Measurements from ENCODE around the gene ACSS1. TPM values are rescaled to one million over a fixed set of nuclear protein-coding genes. Genes with fewer than 3 reads are reported as not detected.

ACSS1 gene
- polyA plus RNA-seq, 2 of the 4 experiments (the other 2 are of a cell fraction): 7.2 to 7.6 TPM

- CTCF ChIA-PET: no interaction called here
- POLR2A ChIA-PET: no interaction called here
- FAIRE-seq (no peak), ATAC-seq (no peak), DNase-seq (ENCODE audit: low read depth in 1 of 2, low spot score in 1 of 2) (no peak)
- Histone ChIP-seq H3K4me1 (no peaks in the 10 kb centered on the region), H3K4me2 (no peak overlapping the region), H3K27ac (no peak overlapping the region), H3K9me3 (no peaks in the 10 kb centered on the region), H3K4me3 (no peak overlapping the region)
- 83% methylated on average over 5 of the region's 5 CpGs for WGBS (ENCODE audit: missing lambda C conversion rate)
- TF ChIP-seq FOXS1 (CRISPR knock-in tag; IDR thresholded peaks at IDR 0.05): no peak
- TF ChIP-seq CBX2 (IDR thresholded peaks at IDR 0.05; ENCODE audit: borderline replicate concordance, low read depth): no peak
- no peak for TF ChIP-seq ESRRA (IDR thresholded peaks at IDR 0.05; ENCODE audit: borderline replicate concordance, low read length)
- no peak for TF ChIP-seq CTCF (IDR thresholded peaks at IDR 0.05)
- no peak for TF ChIP-seq MAFK (IDR thresholded peaks at IDR 0.05; ENCODE audit: partially characterized antibody)
- no peak for TF ChIP-seq KDM5A (IDR thresholded peaks at IDR 0.05)
- TF ChIP-seq, protein P1, sequence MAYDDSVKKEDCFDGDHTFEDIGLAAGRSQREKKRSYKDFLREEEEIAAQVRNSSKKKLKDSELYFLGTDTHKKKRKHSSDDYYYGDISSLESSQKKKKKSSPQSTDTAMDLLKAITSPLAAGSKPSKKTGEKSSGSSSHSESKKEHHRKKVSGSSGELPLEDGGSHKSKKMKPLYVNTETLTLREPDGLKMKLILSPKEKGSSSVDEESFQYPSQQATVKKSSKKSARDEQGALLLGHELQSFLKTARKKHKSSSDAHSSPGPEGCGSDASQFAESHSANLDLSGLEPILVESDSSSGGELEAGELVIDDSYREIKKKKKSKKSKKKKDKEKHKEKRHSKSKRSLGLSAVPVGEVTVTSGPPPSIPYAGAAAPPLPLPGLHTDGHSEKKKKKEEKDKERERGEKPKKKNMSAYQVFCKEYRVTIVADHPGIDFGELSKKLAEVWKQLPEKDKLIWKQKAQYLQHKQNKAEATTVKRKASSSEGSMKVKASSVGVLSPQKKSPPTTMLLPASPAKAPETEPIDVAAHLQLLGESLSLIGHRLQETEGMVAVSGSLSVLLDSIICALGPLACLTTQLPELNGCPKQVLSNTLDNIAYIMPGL (CRISPR knock-in tag; IDR thresholded peaks at IDR 0.05; ENCODE audit: borderline replicate concordance): no peak
- no peak for TF ChIP-seq SMC3 (IDR thresholded peaks at IDR 0.05)
- no peak for TF ChIP-seq RNF2 (IDR thresholded peaks at IDR 0.05; ENCODE audit: borderline replicate concordance, low read depth)
- TF ChIP-seq POLR2A (IDR thresholded peaks at IDR 0.05; ENCODE audit: low read length): no peak
- TF ChIP-seq SREBF2 (IDR thresholded peaks at IDR 0.05): no peak
- TF ChIP-seq HES2 (IDR thresholded peaks at IDR 0.05): no peak
- TF ChIP-seq, protein P2, sequence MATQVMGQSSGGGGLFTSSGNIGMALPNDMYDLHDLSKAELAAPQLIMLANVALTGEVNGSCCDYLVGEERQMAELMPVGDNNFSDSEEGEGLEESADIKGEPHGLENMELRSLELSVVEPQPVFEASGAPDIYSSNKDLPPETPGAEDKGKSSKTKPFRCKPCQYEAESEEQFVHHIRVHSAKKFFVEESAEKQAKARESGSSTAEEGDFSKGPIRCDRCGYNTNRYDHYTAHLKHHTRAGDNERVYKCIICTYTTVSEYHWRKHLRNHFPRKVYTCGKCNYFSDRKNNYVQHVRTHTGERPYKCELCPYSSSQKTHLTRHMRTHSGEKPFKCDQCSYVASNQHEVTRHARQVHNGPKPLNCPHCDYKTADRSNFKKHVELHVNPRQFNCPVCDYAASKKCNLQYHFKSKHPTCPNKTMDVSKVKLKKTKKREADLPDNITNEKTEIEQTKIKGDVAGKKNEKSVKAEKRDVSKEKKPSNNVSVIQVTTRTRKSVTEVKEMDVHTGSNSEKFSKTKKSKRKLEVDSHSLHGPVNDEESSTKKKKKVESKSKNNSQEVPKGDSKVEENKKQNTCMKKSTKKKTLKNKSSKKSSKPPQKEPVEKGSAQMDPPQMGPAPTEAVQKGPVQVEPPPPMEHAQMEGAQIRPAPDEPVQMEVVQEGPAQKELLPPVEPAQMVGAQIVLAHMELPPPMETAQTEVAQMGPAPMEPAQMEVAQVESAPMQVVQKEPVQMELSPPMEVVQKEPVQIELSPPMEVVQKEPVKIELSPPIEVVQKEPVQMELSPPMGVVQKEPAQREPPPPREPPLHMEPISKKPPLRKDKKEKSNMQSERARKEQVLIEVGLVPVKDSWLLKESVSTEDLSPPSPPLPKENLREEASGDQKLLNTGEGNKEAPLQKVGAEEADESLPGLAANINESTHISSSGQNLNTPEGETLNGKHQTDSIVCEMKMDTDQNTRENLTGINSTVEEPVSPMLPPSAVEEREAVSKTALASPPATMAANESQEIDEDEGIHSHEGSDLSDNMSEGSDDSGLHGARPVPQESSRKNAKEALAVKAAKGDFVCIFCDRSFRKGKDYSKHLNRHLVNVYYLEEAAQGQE (IDR thresholded peaks at IDR 0.05): no peak
- TF ChIP-seq POLR2AphosphoS2 (conservative IDR thresholded peaks at IDR 0.05; ENCODE audit: low read length): no peak
- no peak for TF ChIP-seq RFX5 (IDR thresholded peaks at IDR 0.05)
Observed at GRCh38 chr20:24968278-24968800, 89.6 kb downstream of the ACSS1 start.

DNA sequence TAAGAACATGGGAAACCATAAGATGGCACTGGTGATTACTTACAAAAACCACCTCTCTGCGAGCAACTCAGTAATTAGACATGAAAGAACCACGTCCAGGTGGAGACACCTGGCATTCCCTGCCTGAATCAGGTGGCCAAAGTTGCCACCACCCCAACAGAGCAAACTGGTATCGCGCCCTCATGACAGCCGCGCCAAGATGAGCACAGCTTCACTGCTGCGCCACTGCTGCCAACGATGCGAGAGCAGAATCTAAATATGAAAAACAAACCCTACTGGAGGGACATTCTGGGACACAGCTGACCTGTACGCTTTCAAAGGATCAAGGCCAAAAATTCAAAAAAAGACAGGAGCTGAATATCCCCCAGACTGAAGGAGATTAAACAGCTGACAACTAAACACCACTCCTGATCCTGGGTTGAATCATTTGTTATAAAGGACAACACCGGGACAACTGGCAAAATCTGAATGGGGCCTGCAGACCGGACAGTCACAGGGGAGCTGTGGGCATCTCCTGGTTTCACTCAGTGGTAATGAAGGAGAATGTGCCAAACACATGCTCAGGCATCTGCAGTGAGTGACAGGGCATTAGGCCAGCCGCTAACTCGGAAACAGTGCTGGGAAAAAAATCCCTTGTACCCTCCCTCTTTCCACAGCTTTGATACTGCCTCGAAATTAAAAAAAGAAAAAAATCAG lies 91.5 kb downstream of the ACSS1 start:
- Histone ChIP-seq H3K4me3 (no peak overlapping the region), H3K27ac (no peak overlapping the region), H3K9me3 (no peaks in the 10 kb centered on the region), H3K4me2 (no peak overlapping the region), H3K4me1 (no peaks in the 10 kb centered on the region)
- DNase-seq (ENCODE audit: low read depth in 1 of 2, low spot score in 1 of 2) (no peak), FAIRE-seq (no peak), ATAC-seq (no peak)
- POLR2A ChIA-PET: interaction anchor here (0.6 kb wide), 1 partner anchor 281 kb away, joined by 3 read pairs; the partner anchor contains the start of gene PYGB
- TF ChIP-seq NPAS2 (CRISPR knock-in tag; IDR thresholded peaks at IDR 0.05; ENCODE audit: borderline replicate concordance) (no peak), CBX8 (IDR thresholded peaks at IDR 0.05) (no peak), EHMT2 (IDR thresholded peaks at IDR 0.05; ENCODE audit: low read depth) (no peak), NFE2L2 (conservative IDR thresholded peaks at IDR 0.05; ENCODE audit: low read length) (no peak), HOXA7 (CRISPR knock-in tag; IDR thresholded peaks at IDR 0.05) (no peak), CEBPB (IDR thresholded peaks at IDR 0.05) (no peak), EHF (CRISPR knock-in tag; IDR thresholded peaks at IDR 0.05) (no peak), RAD21 (conservative IDR thresholded peaks at IDR 0.05 in 1 of 2, IDR thresholded peaks at IDR 0.05 in 1 of 2) (no peak)
- TF ChIP-seq, protein P3, sequence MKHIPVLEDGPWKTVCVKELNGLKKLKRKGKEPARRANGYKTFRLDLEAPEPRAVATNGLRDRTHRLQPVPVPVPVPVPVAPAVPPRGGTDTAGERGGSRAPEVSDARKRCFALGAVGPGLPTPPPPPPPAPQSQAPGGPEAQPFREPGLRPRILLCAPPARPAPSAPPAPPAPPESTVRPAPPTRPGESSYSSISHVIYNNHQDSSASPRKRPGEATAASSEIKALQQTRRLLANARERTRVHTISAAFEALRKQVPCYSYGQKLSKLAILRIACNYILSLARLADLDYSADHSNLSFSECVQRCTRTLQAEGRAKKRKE (CRISPR knock-in tag; IDR thresholded peaks at IDR 0.05; ENCODE audit: low read depth): no peak
- TF ChIP-seq, protein P4, sequence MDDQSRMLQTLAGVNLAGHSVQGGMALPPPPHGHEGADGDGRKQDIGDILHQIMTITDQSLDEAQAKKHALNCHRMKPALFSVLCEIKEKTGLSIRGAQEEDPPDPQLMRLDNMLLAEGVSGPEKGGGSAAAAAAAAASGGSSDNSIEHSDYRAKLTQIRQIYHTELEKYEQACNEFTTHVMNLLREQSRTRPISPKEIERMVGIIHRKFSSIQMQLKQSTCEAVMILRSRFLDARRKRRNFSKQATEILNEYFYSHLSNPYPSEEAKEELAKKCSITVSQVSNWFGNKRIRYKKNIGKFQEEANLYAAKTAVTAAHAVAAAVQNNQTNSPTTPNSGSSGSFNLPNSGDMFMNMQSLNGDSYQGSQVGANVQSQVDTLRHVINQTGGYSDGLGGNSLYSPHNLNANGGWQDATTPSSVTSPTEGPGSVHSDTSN (IDR thresholded peaks at IDR 0.05): no peak
- 90% methylated on average over 15 of the region's 15 CpGs for WGBS (ENCODE audit: missing lambda C conversion rate)
- CTCF ChIA-PET: interaction anchor here (1.0 kb wide), 1 partner anchor 216 kb away, joined by 3 read pairs; no protein-coding TSS in a partner anchor

Data from A549 (cell line).